IgD-negative memory B cell (primary cell): ENCODE results near the gene TMC7. TPM values are rescaled to one million over a fixed set of nuclear protein-coding genes. Genes with fewer than 3 reads are reported as not detected.

Source experiments
- H3K27ac Mint-ChIP-seq, 3 donors: one replicate each; pipeline ENCODE4 v1.8.0; 2020 to 2022; ENCODE audit warnings: mild to moderate bottlenecking in 3 of 3, mixed read lengths in 3 of 3, moderate library complexity in 1 of 3
- H3K27me3 Mint-ChIP-seq: one replicate; pipeline ENCODE4 v1.8.0; 2021; ENCODE audit warnings: mixed read lengths
- H3K36me3 Mint-ChIP-seq: one replicate; pipeline ENCODE4 v1.8.0; 2020; ENCODE audit warnings: mild to moderate bottlenecking, mixed read lengths
- H3K4me1 Mint-ChIP-seq, 3 donors: one replicate each; pipeline ENCODE4 v1.8.0; 2020 to 2022; ENCODE audit warnings: mixed read lengths in 3 of 3, mild to moderate bottlenecking in 1 of 3
- H3K4me3 Mint-ChIP-seq, 4 donors: one replicate each; pipeline ENCODE4 v1.8.0; 2020 to 2022; ENCODE audit warnings: mild to moderate bottlenecking in 4 of 4, mixed read lengths in 4 of 4, moderate library complexity in 3 of 4
- H3K9me3 Mint-ChIP-seq, 3 donors: one replicate each; pipeline ENCODE4 v1.8.0; 2020 to 2021; ENCODE audit warnings: mixed read lengths in 3 of 3, mild to moderate bottlenecking in 1 of 3
- polyA plus RNA-seq: library from polyadenylated mRNA; unstranded; fragments of 300-500 nt; fragmentation: Illumina TruSeq; gene quantifications from one replicate; pipeline ENCODE4 v1.2.3, GENCODE V29; 2021

TMC7 gene
- polyA plus RNA-seq, 1 donor from 2014 or later = not detected

GRCh38 chr16:19001788-19002187 is 18.1 kb downstream of the TMC7 start:
- Mint-ChIP-seq H3K27ac (no peak overlapping the region), H3K9me3 (peaks cover 0 to 3% (median 0%) of the 10 kb centered on the region in 3 donors), H3K4me3 (no peak overlapping the region), H3K4me1 (no peaks in the 10 kb centered on the region), H3K36me3 (no peaks in the 10 kb centered on the region), H3K27me3 (peaks cover 2% of the 10 kb centered on the region)

- Mint-ChIP-seq H3K36me3 (no peaks in the 10 kb centered on the region), H3K27me3 (peaks cover 4% of the 10 kb centered on the region), H3K4me3 (no peak overlapping the region), H3K4me1 (no peaks in the 10 kb centered on the region), H3K27ac (no peak overlapping the region), H3K9me3 (peaks cover 0 to 3% (median 0%) of the 10 kb centered on the region in 3 donors)
These were observed 20.2 kb downstream of the TMC7 start for GRCh38 chr16:19003935-19004334.

- H3K36me3 Mint-ChIP-seq = no peaks in the 10 kb centered on the region
- H3K27me3 Mint-ChIP-seq = peaks cover 2% of the 10 kb centered on the region
- no peak overlapping the region for H3K4me3 Mint-ChIP-seq
- no peak overlapping the region for H3K27ac Mint-ChIP-seq
- no peaks in the 10 kb centered on the region for H3K4me1 Mint-ChIP-seq
- H3K9me3 Mint-ChIP-seq = peaks cover 0 to 5% (median 3%) of the 10 kb centered on the region in 3 donors
These were observed 22.1 kb downstream of the TMC7 start for GRCh38 chr16:19005561-19006445.

- Mint-ChIP-seq H3K4me3 (no peak overlapping the region), H3K27me3 (peaks cover 2% of the 10 kb centered on the region), H3K27ac (no peak overlapping the region), H3K9me3 (peaks cover 0 to 9% (median 5%) of the 10 kb centered on the region in 3 donors), H3K4me1 (no peaks in the 10 kb centered on the region), H3K36me3 (no peaks in the 10 kb centered on the region)
These were observed 22.9 kb downstream of the TMC7 start for GRCh38 chr16:19006446-19007315.

GRCh38 chr16:19008245-19009169 is 24.8 kb downstream of the TMC7 start:
- no peak overlapping the region for H3K27ac Mint-ChIP-seq
- H3K27me3 Mint-ChIP-seq = peaks cover 2% of the 10 kb centered on the region
- H3K36me3 Mint-ChIP-seq = no peaks in the 10 kb centered on the region
- H3K9me3 Mint-ChIP-seq = peaks cover 0 to 9% (median 5%) of the 10 kb centered on the region in 3 donors
- H3K4me1 Mint-ChIP-seq = no peaks in the 10 kb centered on the region
- H3K4me3 Mint-ChIP-seq = no peak overlapping the region

- Mint-ChIP-seq H3K4me3 (no peak overlapping the region), H3K36me3 (no peaks in the 10 kb centered on the region), H3K27ac (no peak overlapping the region)
These were observed 27.5 kb downstream of the TMC7 start for GRCh38 chr16:19011169-19011731.

GRCh38 chr16:19014461-19014860 is 30.7 kb downstream of the TMC7 start:
- peaks cover 3% of the 10 kb centered on the region for H3K27me3 Mint-ChIP-seq
- H3K36me3 Mint-ChIP-seq = no peaks in the 10 kb centered on the region
- H3K4me3 Mint-ChIP-seq = no peak overlapping the region
- peaks cover 0 to 9% (median 2%) of the 10 kb centered on the region in 3 donors for H3K9me3 Mint-ChIP-seq
- no peaks in the 10 kb centered on the region for H3K4me1 Mint-ChIP-seq
- H3K27ac Mint-ChIP-seq = no peak overlapping the region

More at GRCh38 chr16:19011169-19011731, 27.5 kb downstream of the TMC7 start:
- Mint-ChIP-seq H3K27me3 (peaks cover 2% of the 10 kb centered on the region), H3K9me3 (peaks cover 0 to 9% (median 2%) of the 10 kb centered on the region in 3 donors), H3K4me1 (no peaks in the 10 kb centered on the region)

- Mint-ChIP-seq H3K9me3 (no peaks in the 10 kb centered on the region), H3K4me3 (no peak overlapping the region), H3K27ac (no peak overlapping the region), H3K36me3 (no peaks in the 10 kb centered on the region), H3K4me1 (no peaks in the 10 kb centered on the region), H3K27me3 (peaks cover 3% of the 10 kb centered on the region)
These were observed 33.4 kb downstream of the TMC7 start for GRCh38 chr16:19017179-19017578.

GRCh38 chr16:19020689-19021088 is 37.0 kb downstream of the TMC7 start:
- no peaks in the 10 kb centered on the region for H3K36me3 Mint-ChIP-seq
- no peak overlapping the region for H3K4me3 Mint-ChIP-seq
- H3K9me3 Mint-ChIP-seq = no peaks in the 10 kb centered on the region
- no peak overlapping the region for H3K27ac Mint-ChIP-seq
- no peaks in the 10 kb centered on the region for H3K4me1 Mint-ChIP-seq
- H3K27me3 Mint-ChIP-seq = peaks cover 3% of the 10 kb centered on the region

- Mint-ChIP-seq H3K36me3 (no peaks in the 10 kb centered on the region), H3K27me3 (peaks cover 4% of the 10 kb centered on the region), H3K27ac (no peak overlapping the region), H3K9me3 (no peaks in the 10 kb centered on the region), H3K4me1 (no peaks in the 10 kb centered on the region), H3K4me3 (no peak overlapping the region)
These were observed 38.0 kb downstream of the TMC7 start for GRCh38 chr16:19021747-19022146.

- no peak overlapping the region for H3K4me3 Mint-ChIP-seq
- H3K27ac Mint-ChIP-seq = no peak overlapping the region
- H3K4me1 Mint-ChIP-seq = no peaks in the 10 kb centered on the region
- H3K36me3 Mint-ChIP-seq = no peaks in the 10 kb centered on the region
- H3K27me3 Mint-ChIP-seq = peaks cover 7% of the 10 kb centered on the region
- no peaks in the 10 kb centered on the region for H3K9me3 Mint-ChIP-seq
These were observed 43.7 kb downstream of the TMC7 start for GRCh38 chr16:19027416-19027815.

- Mint-ChIP-seq H3K27me3 (peaks cover 11% of the 10 kb centered on the region), H3K27ac (no peak overlapping the region), H3K36me3 (no peaks in the 10 kb centered on the region), H3K9me3 (peaks cover 0 to 2% (median 0%) of the 10 kb centered on the region in 3 donors), H3K4me1 (no peaks in the 10 kb centered on the region), H3K4me3 (no peak overlapping the region)
These were observed 46.2 kb downstream of the TMC7 start for GRCh38 chr16:19029980-19030379.

GRCh38 chr16:19031738-19032137 is 48.0 kb downstream of the TMC7 start:
- H3K36me3 Mint-ChIP-seq = peaks cover 2% of the 10 kb centered on the region
- no peaks in the 10 kb centered on the region for H3K4me1 Mint-ChIP-seq
- peaks cover 11% of the 10 kb centered on the region for H3K27me3 Mint-ChIP-seq
- H3K9me3 Mint-ChIP-seq = peaks cover 2 to 4% (median 2%) of the 10 kb centered on the region in 3 donors
- H3K4me3 Mint-ChIP-seq = no peak overlapping the region
- H3K27ac Mint-ChIP-seq = peak overlapping the region in 1 of 3 donors; percentile 35

- Mint-ChIP-seq H3K9me3 (peaks cover 2 to 4% (median 3%) of the 10 kb centered on the region in 3 donors), H3K27ac (no peak overlapping the region), H3K36me3 (peaks cover 2% of the 10 kb centered on the region), H3K4me1 (no peaks in the 10 kb centered on the region), H3K27me3 (peaks cover 11% of the 10 kb centered on the region), H3K4me3 (no peak overlapping the region)
These were observed 50.0 kb downstream of the TMC7 start for GRCh38 chr16:19033761-19034160.
